Fibroblast of peridontal ligament (primary cell): ENCODE results near the gene ZNF648.
"Not testable (repeated sequence)": the region's sequence is repeated elsewhere in the genome, so short reads cannot be mapped to it uniquely, and the experiment has no call there.

Experiments
- DNase-seq: peaks from one replicate; pipeline ENCODE4 v3.0.0-alpha.2; 2010; ENCODE audit errors: extremely low read depth

Gene ZNF648

DNA sequence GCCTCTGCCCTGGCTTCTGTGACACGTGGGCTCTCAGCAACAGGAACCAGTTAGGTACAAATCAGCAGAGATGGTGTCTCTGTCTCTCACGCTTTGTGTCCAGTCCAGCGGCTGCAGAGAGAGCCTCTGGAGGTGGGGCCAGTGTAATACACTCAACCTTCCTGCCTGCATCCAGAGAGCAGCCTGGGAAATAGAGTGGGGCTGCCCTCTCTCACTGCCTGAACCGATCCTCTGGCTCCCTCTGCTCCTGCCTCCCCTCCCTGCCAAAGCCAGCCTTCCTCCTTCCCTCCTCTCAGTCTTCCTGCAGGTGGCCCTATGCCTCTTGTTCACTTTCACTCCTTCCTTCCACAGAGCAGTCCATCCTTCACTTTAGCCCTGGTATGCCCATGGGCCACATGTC, at the start of gene ZNF648:
Gene ZNF648 (minus strand): TSS at position 119 of the 400 bp plus-strand sequence. CDS start 3,702 bp downstream, outside the sequence.
- DNase-seq, result no peak

DNA sequence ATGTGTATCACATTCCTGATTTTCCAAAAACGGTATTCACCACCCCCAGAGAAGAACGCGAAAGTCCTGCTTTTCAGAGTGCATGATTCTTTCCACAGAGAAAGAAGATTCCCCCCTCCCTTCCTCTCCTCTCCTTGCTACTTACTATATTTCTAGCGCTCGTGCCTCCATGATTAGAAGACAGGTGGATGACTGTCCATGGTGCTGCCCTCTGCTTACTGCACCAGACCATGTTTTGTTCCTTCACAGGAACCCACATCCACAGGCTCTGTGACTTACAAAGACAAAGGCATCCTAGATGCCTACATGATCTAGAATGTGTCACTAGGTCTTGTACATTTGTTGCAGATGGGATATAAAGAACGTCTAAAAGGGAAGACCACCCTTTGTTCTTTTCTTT, 49.1 kb upstream of the ZNF648 start:
- DNase-seq, result no peak

GRCh38 chr1:182109771-182110170, 48.3 kb upstream of the ZNF648 start:
- DNase-seq, result no peak

- no peak for DNase-seq
Measured at GRCh38 chr1:182107209-182107608, 45.7 kb upstream of the ZNF648 start.

- DNase-seq, result no peak
Measured at GRCh38 chr1:182102043-182102416, 40.5 kb upstream of the ZNF648 start.

DNA sequence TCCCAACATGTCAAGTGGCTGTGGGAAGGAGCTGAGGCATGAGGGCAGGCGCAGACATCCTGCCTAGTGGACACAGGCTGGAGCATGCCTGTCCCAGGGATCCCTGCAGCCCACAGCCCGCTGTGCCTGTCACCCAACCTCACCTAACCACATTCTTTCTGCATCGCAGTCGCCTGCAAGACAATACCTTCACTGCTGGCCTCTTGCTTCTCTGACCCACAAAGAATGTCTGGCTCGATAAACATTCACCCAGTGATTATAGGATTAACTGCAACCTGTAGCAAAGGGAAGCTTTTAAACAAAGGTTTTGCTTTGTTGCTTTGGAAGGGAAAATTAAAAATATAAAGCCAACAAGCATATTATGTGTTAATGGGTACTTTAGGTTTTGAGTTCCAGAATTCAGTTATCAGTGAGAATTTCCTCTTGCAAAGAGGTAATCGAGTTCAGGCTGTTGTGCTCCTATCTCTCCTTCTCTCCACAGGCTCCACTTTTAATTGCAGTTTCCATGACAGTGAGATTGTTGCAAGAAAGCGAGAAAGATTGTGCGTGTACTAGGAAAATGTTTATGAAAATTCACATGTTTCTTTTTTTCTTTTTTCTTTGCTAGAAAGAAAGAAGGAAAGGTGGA, 40.0 kb upstream of the ZNF648 start:
- no peak for DNase-seq

- DNase-seq, result no peak
Measured at GRCh38 chr1:182098301-182098700, 36.8 kb upstream of the ZNF648 start.

DNA sequence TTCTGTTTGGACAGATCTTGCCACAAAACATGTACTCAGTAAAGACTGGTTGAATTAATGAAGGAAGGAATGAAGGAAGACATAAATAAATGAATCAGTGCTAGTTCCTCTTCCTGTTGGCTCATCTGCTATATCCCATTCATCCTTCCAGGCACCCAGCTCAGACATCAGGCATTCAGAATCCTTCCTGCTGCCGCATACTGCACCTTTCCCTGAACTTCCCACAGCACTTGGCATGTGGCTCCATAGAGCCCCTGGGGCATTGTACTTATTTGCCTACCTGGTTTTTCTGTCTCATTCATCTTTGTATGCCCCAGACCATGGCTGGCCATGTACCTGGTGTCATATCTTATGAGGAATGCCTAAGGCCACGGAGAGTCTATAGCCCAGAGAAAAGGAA, 34.4 kb upstream of the ZNF648 start:
- DNase-seq, result no peak

DNA sequence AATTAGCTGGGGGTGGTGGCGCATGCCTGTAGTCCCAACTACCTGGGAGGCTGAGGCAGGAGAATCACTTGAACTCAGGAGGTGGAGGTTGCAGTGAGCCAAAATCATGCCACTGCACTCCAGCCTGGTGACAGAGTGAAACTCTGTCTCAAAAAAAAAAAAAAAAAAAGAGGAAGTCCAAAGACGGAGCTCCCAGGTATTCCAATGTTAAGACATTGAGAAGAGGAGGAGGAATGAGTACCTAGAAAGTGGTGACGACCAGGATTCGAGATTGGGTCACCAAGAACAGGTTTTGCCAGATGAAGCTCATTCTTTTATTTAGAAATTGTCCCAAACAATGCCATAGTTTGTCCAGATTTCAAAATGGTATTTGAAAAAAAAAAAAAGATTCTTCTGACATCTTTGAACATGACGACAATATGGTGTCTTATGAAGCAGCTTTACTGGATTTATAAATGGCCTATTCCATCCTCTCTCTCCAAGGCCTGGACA, 33.0 kb upstream of the ZNF648 start:
- not testable (repeated sequence) for DNase-seq

- no peak for DNase-seq
Measured at GRCh38 chr1:182093781-182094180, 32.3 kb upstream of the ZNF648 start.

- no peak for DNase-seq
Measured at GRCh38 chr1:182092336-182092735, 30.8 kb upstream of the ZNF648 start.

- DNase-seq, result no peak
Measured at GRCh38 chr1:182091083-182091482, 29.6 kb upstream of the ZNF648 start.

DNA sequence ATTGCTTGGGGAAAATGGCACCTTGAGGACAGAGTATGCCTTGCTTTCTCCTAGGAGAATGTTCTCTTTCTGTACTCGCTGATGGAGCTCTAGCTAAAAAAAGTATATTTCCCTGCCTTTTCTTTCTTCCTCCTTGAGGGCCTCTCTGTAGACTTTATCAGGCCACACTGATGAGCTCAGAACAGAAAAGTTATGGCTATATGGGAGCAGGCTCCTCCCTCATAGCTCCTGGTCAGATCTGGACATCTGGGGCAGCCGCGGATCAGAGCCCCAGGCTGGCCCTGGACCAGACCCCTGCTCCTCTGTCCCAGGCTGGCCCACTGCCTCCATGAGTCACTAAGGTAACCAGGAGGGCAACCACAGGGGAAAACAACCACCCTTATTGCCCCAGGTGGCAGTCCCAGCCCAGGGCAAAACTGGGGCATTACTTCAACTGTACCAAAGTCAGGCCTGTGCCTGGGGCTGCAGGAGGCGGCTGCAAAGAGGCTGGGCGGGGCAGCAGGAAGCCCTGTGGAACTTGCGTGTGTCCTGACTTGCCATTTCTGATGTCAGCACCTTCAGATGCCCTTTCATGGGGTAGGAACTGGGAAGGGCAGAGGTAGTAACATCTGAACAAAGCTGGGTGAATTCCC, 26.3 kb upstream of the ZNF648 start:
- no peak for DNase-seq

DNA sequence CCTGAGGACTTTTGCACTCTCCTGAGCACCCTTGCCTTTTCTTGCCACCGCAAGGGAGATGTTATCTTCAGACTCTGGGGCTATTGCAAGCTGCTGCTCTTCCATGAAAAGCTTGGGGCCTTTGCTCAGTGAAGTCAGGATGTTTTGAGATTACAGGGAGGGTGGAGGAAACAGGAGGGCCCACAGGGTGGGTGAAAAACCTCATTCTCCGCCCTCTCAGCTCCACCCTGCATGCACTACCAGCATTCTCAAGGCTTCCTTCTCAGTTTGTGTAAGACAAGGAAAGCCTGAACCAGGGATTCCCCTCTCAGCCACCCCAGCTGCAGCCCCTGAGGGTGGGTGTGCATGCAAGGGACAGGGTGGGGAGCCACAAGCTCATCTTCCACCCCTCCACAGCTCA, 25.8 kb upstream of the ZNF648 start:
- no peak for DNase-seq

- no peak for DNase-seq
Measured at GRCh38 chr1:182086620-182087019, 25.1 kb upstream of the ZNF648 start.

DNA sequence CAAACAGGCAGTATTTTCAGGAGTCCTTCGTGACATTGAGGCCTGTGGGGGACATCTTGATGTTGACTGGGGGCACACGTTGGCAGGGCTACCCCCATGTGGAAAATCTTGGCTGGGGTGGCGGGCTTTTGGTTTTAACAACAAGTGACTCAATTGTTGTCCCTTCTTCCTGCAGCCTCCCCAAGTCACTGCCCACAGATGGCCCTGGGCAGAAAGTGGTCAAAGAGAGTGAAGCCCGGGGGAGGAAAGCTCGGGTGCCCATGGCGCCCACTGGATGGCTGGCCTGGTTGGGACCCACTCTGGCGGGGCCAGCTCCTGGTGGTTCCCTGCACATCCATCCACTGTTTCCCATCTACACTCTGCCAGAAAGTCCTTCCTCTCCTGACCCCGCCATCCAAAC, 24.6 kb upstream of the ZNF648 start:
- no peak for DNase-seq

GRCh38 chr1:182085726-182086125, 24.2 kb upstream of the ZNF648 start:
- DNase-seq, result no peak

DNA sequence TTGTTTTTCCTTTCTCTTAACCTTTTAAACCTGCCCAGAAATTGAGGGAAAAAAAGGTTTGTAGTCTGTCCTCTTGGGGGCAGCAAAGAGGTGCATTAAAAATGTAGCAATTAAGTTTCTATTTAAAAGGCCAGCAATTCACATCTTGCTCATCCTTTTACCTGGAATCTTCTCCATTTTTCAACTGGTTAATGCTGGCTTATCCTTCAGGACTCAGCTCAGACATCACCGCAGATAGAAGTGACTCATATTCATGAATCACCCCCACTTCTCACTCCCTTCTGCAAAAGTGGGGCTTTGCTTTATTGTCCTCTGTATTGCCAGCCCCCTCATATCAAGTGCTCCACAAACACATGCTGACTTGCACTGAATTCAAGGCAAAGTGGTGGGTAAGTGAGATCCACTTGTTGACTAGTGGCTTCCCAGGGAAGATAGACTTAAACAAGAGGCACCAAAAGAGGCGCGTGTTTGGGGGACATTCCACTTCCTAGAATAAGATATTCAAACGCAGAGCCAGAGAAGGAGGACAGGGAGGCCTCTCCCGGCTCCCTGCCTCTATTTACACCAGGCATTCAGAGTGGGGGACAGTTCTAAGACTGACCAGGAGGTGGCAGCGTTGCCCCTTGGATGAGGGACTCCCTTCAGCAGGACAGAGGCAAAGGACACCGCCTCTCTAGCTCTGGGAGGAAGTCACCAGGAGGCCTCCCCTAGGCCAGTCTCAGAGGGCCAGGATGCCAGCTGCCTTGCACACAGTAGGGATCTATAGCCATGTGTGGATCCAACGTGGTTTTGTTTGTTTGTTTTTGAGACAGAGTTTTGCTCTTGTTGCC, 23.2 kb upstream of the ZNF648 start:
- peak; percentile 78 for DNase-seq

GRCh38 chr1:182083851-182084486, 22.5 kb upstream of the ZNF648 start:
- DNase-seq, result no peak

DNA sequence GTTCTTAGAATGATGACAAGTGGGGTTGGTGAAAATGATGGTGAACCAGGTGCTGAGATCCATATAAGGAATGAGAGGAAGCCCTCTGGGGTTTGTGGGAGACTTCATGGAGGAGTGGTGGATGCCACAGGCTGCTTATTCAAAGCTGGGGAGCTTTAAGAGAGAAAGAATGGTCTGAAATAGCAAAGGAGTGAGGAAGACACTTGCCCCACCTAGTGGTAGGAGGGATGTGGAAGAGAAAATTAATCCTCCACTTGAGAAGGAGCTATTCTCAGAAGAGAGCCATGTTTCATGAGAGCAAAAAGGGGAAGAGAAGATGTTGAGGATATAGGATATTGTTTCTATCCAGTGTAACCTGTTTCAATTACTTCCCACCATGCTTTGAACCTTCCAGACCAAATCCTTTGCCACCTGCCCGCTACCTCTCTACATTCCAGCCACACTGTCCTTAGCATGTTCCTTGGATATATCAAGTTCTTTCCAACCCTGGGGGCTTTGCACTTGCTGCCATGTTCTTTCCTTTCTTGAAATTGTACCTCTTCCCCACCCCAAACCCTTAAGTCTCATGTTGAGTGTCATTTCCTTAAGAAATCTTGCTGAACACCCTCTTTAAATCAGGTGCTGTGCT, 19.6 kb upstream of the ZNF648 start:
- DNase-seq, result peak; percentile 47

GRCh38 chr1:182080040-182080439, 18.5 kb upstream of the ZNF648 start:
- no peak for DNase-seq

GRCh38 chr1:182071924-182072323, 10.4 kb upstream of the ZNF648 start:
- no peak for DNase-seq
